ENCODE measurements around the gene MATK.
"Not testable (repeated sequence)": the region's sequence is repeated elsewhere in the genome, so short reads cannot be mapped to it uniquely, and the experiment has no call there.

MATK gene

GRCh38 chr19:3785938-3786824, at the start of gene MATK:
TSS of gene MATK (minus strand) at chr19:3786381. CDS start at chr19:3785135, 1,246 bp downstream.
- DNase-seq = peak; percentile 43

GRCh38 chr19:3835055-3835435, 48.9 kb upstream of the MATK start:
- no peak for DNase-seq

DNA sequence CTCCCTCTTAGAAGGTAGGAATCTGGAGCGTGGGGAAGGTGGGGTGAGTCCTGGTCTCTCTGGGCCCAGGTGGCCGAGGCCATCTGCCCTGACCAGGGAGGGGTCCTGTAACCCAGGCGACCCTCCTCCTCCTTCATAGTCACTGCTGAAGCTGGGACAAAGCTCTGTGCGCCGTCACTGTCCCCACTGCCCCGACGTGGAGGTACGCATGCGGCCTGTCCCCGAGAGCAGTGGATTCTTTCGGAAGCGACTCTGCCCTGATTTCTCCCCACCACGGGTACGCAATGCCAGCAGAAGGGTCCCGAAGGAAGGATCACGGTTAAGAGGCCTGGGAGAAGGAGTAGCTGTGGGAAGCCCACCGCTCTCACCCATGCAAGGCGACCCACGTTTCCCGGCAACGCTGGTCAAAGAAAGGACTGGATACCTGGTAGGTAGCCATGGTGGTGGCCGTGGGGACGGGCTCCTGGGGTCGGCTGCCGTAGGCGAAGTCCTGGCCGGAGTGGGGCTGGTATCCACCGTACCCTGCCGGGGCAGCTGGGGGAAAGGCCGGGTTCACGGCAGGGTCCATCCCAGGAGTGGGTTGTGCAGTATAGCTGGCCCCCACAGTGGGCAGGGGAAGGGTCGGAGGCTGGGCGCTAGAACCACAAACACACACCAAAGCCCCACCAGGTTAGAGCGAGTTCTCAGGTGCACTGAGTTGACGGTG, 48.3 kb upstream of the MATK start:
- DNase-seq = no peak

DNA sequence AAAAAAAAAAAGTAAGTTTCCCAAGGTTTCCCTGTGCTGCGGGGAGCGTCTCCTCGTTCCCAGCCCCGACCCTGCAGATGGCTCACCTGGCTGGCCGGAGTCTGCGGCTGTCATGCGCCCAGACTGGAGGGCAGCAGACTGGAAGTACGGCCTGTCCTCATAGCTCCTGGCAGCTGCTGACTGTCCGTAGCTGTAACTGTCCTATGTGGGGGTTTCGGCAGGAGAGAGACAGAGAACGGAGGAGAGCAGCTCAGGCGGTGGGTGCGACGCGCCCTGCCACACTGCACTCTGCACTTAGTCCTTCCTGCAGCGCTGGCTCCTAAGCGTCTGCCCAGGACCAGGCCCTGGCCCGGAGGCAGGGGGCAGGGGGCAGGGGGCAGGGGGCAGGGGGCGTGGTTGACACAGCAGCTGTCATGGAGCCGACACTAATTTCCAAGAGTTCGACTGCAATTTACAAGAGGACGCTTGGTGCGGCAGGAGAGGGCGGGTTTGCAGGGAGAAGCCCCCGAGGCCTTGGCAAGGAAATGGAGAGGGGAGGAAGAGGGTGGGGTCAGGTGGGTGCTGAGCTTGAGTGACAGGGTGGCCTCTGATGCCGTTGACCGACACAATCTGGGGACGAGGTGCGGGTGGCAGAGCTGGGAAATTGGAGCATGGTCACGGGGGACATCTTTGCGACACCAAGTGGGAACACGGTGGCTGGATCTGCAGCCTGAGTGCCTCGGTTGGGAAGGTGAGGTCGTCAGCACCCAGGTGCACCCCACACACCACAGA, 47.6 kb upstream of the MATK start:
- no peak for DNase-seq

DNA sequence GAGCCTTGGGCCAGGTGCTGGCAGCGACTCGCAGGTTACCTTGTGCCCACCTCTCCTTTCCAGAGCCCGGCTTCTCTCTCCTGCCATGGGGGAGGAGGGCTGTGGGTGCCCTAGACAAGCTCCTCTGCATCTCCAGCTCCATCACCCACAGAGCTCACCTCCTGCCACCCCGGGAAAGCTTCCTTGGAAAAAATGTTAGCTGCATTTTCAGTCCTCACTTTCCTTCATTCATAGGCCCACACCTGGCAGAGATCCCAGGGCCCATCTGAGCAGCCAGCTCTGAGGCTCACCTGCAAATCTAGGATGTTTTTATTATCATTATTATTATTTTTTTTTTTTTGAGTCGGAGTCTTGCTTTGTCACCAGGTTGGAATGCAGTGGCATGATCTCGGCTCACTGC, 45.8 kb upstream of the MATK start:
- DNase-seq = no peak

GRCh38 chr19:3831601-3832000, 45.4 kb upstream of the MATK start:
- no peak for DNase-seq

DNA sequence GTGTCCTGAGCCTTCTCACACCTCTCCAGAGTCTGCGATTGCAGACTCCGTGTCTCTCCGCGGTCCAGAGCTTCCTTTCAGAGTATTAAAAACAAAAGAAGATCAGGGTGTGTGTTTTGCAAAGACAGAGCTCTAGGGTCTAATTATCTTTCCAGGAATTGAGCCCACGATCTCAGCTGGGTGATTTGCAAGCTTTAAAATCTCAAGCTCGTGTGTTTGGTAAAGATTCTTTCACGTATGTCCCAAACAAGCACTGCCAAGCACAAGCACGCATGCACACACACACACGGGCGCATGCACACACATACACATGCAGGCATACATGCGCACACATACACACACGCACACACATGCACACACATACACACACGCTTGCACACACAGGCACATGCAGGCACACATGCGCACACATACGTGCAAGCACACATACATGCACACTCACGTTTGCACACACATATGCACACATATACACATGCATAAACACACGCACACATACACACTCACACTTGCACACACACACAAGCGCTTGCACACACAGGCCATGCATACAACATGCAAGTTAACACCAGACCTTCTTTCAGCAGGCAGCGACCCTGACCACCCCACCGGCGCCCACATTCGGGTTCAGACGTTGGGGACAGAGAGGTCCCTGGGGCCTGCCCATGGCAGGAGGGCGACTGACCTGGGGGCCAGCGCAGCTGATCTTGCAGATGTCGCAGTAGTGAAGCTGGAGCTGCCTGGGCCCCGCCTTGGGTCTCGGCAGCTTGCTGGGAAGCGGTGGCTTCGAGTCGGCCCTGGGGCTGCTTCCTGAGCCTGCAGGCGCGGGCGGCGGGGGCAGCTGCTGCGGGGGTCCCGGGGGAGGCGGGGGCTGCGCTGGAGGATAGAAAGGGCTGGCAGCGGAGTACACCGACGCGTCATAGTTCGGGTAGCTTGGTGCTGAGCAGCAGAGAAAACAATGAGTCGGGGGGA, 44.7 kb upstream of the MATK start:
- no peak for DNase-seq

- DNase-seq = no peak
Measured at GRCh38 chr19:3827306-3827705, 41.1 kb upstream of the MATK start.

DNA sequence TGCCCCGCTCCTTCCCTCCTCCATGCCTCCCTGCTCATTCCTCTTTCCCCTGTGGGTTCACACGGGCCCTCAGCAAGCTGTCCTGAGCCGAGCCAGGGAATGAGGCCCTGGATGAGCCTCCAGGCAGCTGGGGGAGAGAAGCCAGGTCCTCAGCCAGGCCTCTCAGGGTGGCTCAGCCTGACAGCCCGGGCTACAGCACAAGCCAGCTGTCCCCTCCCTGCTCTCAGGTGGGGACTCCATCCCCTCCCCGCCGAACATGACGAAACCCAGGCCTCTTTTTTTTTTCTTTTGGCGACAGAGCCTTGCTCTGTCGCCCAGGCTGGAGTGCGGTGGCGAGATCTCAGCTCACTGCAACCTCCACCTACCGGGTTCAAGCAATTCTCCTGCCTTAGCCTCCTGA, 40.0 kb upstream of the MATK start:
- DNase-seq = no peak

DNA sequence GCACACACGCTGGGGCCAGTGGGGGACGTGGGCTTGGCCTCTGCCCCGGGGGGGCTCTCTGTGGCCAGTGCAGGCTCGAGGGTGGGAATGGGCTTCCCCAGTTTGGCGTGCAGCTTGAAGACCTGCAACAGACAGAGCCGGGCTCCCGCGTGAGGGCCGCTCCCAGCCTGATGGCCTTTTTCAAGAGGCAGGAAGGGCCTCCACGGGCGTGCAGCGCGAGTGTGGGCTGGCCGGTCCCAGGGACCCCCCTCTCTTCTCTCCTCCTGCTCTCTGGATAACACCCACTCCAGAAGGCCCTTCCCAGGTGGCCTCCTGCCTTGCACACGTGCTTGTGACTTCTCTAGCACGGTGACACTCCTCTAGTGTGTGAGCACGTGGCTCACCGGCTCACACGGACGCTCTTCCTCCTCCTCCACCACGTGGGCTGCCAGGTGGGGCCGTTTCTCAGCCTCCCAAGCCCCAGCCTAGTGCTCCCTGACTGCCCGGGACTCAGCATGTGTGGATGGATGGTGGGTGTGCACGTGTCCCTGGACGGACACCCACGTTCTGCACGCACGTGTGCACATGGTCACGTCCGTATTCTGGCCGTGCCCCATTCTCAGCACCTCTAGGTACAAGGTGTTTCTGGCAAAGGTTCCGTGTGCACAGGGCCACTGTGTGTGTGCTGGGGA, 39.2 kb upstream of the MATK start:
- no peak for DNase-seq

GRCh38 chr19:3823350-3823713, 37.2 kb upstream of the MATK start:
- DNase-seq = no peak

GRCh38 chr19:3822683-3823349, 36.6 kb upstream of the MATK start:
- DNase-seq = no peak

DNA sequence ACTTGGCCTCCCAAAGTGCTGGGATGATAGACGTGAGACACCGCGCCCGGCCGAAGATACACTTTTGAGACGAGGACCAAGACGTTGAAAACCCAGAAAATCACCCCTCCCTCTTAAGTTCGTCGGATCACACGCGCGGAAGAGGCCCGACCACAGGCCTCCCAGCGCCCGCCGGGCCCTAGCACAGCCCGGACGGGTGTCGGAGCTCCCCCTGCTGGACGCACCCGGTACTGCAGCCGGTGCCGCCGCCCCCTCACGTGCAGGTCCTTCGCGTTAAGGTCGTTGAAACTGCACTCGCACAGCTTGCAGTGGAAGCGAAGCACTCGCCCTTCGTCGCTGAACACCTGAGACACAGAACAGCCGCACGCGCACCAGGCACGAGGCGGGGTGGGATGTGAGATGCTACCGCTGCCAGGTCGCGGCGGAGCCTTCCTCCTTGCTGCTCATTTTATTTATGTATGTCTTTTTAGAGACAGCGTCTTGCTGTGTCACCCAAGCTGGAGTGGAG, 35.7 kb upstream of the MATK start:
- DNase-seq = peak; percentile 90

DNA sequence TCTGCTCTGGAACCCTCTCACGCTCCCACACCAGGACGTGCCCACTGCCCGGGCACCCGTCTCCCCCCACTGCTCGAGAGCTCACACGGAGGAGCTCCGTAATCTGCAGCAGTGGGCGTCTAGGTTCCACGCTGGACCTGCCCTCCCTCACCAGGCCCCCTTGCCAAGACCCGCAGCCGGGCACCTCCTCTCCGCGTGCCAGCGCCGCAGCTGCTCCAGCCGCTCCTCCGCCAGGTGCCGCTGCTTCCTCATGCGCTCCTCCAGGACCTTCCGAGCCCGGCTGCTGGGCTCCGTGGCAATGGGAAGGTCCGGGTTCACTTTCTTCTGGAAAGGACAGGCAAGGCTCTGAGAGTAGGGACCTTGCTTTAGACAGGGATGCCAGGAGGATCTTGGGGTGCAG, 35.0 kb upstream of the MATK start:
- DNase-seq = no peak

DNA sequence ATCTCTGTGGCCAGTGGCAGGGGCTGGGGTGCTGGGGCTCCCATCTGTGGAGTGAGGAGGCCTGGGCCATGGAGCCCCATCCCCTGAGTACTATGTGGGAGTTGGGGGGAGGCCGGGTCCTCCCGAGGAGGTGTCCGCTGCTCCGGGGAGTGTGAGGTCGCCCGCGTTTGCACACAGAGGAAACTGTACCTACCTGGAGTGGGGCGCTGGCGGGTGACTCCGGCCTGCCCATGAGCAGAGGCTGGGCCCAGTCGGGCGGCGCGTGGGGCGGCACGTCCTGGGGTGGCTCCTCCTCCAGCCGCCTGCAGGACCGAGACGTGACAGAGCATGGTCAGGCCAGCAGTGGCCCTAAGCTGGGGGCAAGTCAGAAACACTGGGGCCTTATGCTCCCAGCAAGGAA, 33.8 kb upstream of the MATK start:
- no peak for DNase-seq

- DNase-seq = no peak
Measured at GRCh38 chr19:3818918-3819317, 32.7 kb upstream of the MATK start.

GRCh38 chr19:3818466-3818865, 32.3 kb upstream of the MATK start:
- peak; percentile 38 for DNase-seq

DNA sequence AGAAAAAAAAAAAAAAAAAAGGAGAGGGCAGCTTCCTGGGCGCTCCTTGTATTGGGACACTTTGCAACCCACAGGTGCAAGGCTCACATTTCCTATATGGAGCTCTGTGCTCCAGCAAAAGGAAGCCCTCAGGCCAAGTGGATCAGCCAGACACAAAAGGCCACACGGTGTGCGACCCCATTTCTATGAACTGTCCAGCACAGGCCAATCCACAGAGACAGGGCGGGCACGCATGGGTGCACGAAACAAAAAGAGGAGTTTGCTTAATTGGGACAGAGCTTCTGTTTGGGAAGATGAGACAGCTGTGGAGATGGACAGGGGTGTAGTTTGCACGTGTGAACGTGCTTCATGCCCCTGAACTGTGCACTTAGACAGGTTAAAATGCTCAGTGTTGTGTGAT, 31.6 kb upstream of the MATK start:
- DNase-seq = no peak

DNA sequence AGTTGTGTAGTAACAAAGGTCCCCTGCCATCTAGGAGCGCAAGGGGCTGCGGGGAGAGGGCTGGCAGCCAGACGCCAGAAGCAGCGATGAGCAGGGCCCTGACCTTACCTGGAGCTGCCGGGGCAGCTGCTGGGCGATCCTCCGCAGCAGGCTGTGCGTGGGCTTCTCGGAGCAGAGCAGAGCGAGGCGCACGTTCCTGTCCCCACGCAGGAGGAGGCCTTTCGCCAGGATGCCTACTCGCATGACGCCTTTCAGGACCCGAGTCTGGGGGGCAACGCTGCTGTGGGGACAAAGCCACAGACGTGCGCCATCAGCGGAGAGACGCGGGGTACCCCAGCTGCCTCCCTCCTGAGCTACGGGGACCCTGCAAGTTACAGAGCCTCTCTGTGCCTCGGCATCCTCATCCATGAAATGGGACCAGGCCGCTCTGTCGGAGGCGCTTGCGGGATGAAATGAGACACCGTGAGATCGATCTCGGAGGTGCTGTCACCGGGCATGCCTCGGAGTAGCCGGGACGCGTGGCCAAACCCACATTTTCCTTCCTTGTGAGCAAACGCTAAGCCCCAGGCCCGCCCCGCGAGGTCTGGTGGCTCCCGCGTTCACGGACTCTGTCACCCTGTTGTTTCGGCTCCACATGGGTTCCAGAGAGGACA, 30.5 kb upstream of the MATK start:
- no peak for DNase-seq

DNA sequence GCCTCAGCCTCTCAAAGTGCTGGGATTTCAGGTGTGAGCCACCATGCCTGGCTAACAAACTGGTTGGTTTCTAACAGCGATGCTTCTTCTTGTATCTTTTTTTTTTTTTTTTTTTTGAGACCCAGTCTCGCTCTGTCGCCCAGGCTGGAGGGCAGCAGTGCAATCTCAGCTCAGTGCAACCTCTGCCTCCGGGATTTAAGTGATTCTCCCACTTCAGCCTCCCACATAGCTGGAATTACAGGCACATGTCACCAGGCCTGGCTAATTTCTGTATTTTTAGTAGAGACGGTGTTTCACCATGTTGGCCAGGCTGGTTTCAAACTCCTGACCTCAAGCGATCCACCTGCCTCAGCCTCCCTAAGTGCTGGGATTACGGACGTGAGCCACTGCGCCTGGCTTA, 30.0 kb upstream of the MATK start:
- DNase-seq = not testable (repeated sequence)

DNA sequence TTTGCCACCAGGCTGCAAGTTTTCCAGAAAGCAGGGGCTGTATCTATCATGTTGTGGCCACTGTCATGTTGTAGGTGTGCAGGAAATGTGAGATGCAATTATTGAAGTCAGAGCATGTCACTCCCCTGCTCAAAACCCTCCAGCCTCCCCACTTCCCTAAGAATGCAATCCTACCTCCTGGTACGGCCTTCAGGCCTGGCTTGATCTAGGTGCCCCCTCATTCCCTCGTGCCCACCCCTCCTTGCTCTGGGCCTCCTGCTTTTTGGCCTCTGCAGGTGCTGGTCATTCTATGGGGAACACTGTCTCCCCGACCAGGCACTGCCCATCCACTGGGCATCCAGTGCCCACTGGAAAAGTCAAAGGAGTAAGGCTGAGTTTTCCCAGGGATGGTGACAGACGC, 28.5 kb upstream of the MATK start:
- no peak for DNase-seq

All from stimulated activated CD4-positive, alpha-beta T cell treated with anti-CD3 and anti-CD28 coated beads, Interleukin-4, amount 100 ng/mL, for 1 hour (primary cell).